Keratinocyte (primary cell): ENCODE measurements around the gene WNT1.

Source experiments
- CTCF ChIP-seq, 3 experiments: IDR thresholded peaks in 1 of 3; conservative IDR thresholded peaks in 1 of 3; optimal IDR thresholded peaks in 1 of 3; 2 replicates in 2 of 3; 3 replicates in 1 of 3; pipeline versions ENCODE3 to v1.5.1; 2011; ENCODE audit warnings: low read length in 3 of 3, mild to moderate bottlenecking in 3 of 3, moderate library complexity in 2 of 3, control low read depth in 1 of 3, inconsistent platforms in 1 of 3; ENCODE audit not compliant: insufficient read depth in 2 of 3; ENCODE audit errors: extremely low read depth in 1 of 3
- EZH2 ChIP-seq: IDR thresholded peaks from one replicate; pipeline ENCODE4 v1.6.1; 2012; ENCODE audit warnings: inconsistent platforms, mild to moderate bottlenecking, low read length, moderate library complexity

- TF ChIP-seq CTCF (optimal IDR thresholded peaks at IDR 0.05 in 1 of 3, IDR thresholded peaks at IDR 0.05 in 1 of 3, conservative IDR thresholded peaks at IDR 0.05 in 1 of 3; ENCODE audit: extremely low read depth in 1 of 3, insufficient read depth in 2 of 3, low read length in 3 of 3) (no peak), EZH2 (no peak)
Observed at GRCh38 chr12:48973531-48973930, 4.6 kb upstream of the WNT1 start.
